Hypothalamus (tissue), 51 donors: ENCODE results near the gene GALNT16.
A peak's percentile ranks its signal among the peaks of the same experiment; 100 is the strongest.

Experiments
- DNase-seq, 51 donors: peaks; one replicate each; lab custom pipeline; 2025; lab: John Stamatoyannopoulos, UW

GALNT16 gene

DNA sequence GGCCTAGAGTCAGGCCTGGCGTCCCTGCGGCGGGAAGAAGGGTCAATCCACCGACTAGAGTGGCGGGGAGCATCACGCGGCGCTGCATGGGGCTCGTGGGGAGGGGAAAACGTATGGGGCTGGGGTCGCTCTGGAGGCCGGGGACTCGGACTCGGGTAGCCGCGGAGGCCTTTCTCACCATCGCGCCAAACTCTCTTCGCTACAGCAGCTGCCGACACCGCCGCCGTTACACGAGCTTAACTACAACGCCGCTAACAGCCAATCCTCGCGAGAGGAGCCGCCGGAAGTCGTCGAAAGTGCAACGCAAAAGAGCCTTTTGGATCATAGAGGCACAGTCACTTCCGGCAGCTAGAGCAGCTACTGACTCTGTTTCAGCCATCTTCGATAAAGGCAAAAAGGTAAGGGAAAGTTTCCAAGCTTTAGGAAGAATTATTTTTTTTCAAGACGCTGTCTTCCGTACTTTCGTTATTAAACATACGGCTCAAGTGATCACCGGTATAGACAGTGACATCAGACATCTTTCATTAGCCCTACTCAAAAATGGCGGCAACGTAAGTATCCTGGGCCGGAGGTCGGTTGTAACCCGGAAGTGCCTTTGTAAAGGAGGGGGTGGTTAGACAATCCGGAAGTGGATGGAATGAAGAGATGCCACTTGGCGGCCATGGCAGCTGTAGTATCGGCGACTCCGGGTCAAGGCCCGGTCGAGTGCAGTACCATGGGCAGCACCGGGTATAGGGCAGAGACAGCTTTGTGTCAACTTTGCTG, 138.3 kb downstream of the GALNT16 start, which contains the start of the genes ERH and SLC39A9:
ERH (minus strand) TSS at position 247 of the 765 bp plus-strand sequence; CDS start at position 181, 66 bp downstream.
SLC39A9 (plus strand) TSS at position 640 of the 765 bp plus-strand sequence. CDS start 678 bp downstream, outside the sequence.
- DNase-seq = peak; percentile 55 to 99 (median 90)

DNA sequence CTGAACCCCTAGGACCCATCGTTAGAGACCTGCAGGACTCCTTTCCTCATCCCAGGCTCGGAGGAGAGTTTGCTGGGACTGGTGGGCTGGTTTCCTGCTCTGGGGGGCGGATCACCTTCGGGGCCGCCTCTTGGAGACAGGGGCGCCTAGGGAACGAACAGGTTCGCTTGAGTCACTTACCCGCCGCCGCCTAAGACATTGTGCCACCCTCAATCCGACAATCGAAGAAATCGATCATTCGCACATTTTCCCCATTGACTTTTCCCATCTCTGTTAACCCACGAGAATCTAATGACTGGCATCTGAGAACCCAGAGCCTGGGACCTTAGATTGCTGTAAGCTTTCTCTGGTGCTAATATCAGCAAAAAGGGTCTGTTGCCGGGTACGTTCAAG, 138.9 kb downstream of the GALNT16 start:
- peak in 2 of 51 donors; percentile 16 to 17 for DNase-seq

DNA sequence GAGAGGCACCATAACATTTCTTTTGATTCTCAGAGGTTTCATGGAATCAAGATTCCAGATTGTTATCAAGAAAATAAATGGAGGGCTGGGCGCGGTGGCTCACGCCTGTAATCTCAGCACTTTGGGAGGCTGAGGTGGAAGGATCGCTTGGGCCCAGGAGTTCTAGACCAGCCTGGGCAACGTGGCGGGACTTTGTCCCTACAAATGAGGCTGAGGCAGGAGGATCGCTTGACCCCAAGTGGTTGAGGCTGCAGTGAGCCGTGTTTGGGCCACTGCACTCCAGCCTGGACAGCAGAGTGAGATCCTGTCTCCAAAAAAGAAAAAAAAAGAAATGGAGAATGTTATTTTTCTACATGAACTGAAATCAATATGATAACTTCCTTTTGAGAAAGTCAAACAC, 139.8 kb downstream of the GALNT16 start:
- no peak for DNase-seq

- no peak for DNase-seq
These were observed 140.2 kb downstream of the GALNT16 start for GRCh38 chr14:69400154-69400553.

- no peak for DNase-seq
These were observed 141.9 kb downstream of the GALNT16 start for GRCh38 chr14:69401841-69402240.

DNA sequence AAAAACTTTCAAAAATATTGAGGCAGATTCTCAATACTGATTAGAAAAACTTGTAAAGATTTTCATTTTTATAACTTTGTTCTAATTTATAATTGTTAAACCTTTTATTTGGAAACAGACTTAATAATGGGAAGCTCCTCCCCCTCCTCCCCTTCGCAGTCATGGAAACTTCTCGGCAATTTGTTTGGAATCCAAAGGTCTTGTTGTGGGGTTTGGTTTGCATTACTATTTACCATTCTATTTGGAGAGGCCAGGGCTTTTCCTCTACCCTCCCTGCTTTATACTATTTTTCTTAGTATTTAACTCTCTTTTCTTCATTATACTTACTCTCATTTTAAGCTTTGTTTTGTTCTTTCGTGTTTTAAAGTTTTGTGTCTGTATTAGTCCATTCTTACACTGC, 144.5 kb downstream of the GALNT16 start:
- DNase-seq = no peak

GRCh38 chr14:69404883-69405282, 144.9 kb downstream of the GALNT16 start:
- DNase-seq = no peak

GRCh38 chr14:69405762-69406161, 145.8 kb downstream of the GALNT16 start:
- DNase-seq = no peak
